Omental fat pad (tissue), 4 donors: ENCODE measurements around the gene TRPM3. TPM values are rescaled to one million over a fixed set of nuclear protein-coding genes. Genes with fewer than 3 reads are reported as not detected.
"Not testable (repeated sequence)": the region's sequence is repeated elsewhere in the genome, so short reads cannot be mapped to it uniquely, and the experiment has no call there.

Experiments used
- ATAC-seq: fragments of 150-250 bp; one replicate; pipeline ENCODE4 v1.9.1; 2016; ENCODE audit warnings: mild to moderate bottlenecking, moderate library complexity; ENCODE audit not compliant: low FRiP score
- DNase-seq: peaks from one replicate; pipeline ENCODE4 v3.0.0-alpha.2; 2019; ENCODE audit warnings: low spot score
- CTCF ChIP-seq, 3 donors: fragments of 450-650 bp; IDR thresholded peaks; one replicate each; pipeline ENCODE4 v1.5.1; 2016 to 2017; ENCODE audit warnings: antibody characterized with exemption in 3 of 3, mild to moderate bottlenecking in 3 of 3, moderate library complexity in 2 of 3
- total RNA-seq, 4 donors: library from RNA; depleted of rRNA; stranded (reverse); fragments of >200 nt; gene quantifications; one replicate each; pipeline ENCODE4 v1.1.0, GENCODE V29; 2016

TRPM3 gene
- total RNA-seq, 4 donors from 2014 or later: 0.60 to 9.3 (median 1.5) TPM

GRCh38 chr9:70668751-70669150 lies 452.7 kb downstream of the TRPM3 start:
- DNase-seq (no peak), ATAC-seq (peak; percentile 82)
- TF ChIP-seq CTCF (IDR thresholded peaks at IDR 0.05): no peak

GRCh38 chr9:70658765-70659164 lies 462.7 kb downstream of the TRPM3 start:
- TF ChIP-seq CTCF (IDR thresholded peaks at IDR 0.05): no peak
- ATAC-seq: no peak

GRCh38 chr9:70656281-70656680 lies 465.1 kb downstream of the TRPM3 start:
- DNase-seq (no peak), ATAC-seq (no peak)
- TF ChIP-seq CTCF (IDR thresholded peaks at IDR 0.05): no peak

More at GRCh38 chr9:70658765-70659164, 462.7 kb downstream of the TRPM3 start:
- DNase-seq: no peak

GRCh38 chr9:70654144-70654543 lies 467.3 kb downstream of the TRPM3 start:
- DNase-seq: no peak
- no peak for TF ChIP-seq CTCF (IDR thresholded peaks at IDR 0.05)
- no peak for ATAC-seq

- DNase-seq: not testable (repeated sequence)
These were observed 476.8 kb downstream of the TRPM3 start for GRCh38 chr9:70644627-70645026.

GRCh38 chr9:70642341-70642740 lies 479.1 kb downstream of the TRPM3 start:
- DNase-seq (no peak), ATAC-seq (no peak)
- TF ChIP-seq CTCF (IDR thresholded peaks at IDR 0.05): no peak

More at GRCh38 chr9:70644627-70645026, 476.8 kb downstream of the TRPM3 start:
- ATAC-seq: not testable (repeated sequence)

GRCh38 chr9:70641631-70642030 lies 479.8 kb downstream of the TRPM3 start:
- ATAC-seq (no peak), DNase-seq (no peak)
- TF ChIP-seq CTCF (IDR thresholded peaks at IDR 0.05): no peak

- DNase-seq (no peak), ATAC-seq (no peak)
- no peak for TF ChIP-seq CTCF (IDR thresholded peaks at IDR 0.05)
These were observed 480.4 kb downstream of the TRPM3 start for GRCh38 chr9:70641031-70641430.
